Nephron progenitor cell (in vitro differentiated cells): ENCODE measurements around the gene SNRPD1.

Experiments used
- DNase-seq: peaks from one replicate; pipeline ENCODE4 v3.0.0; 2021
- H3K27ac Mint-ChIP-seq: 2 replicates; pipeline ENCODE4 v1.8.0; 2021; ENCODE audit warnings: mild to moderate bottlenecking, moderate library complexity, mixed read lengths
- H3K27me3 Mint-ChIP-seq: 2 replicates; pipeline ENCODE4 v1.8.0; 2021; ENCODE audit warnings: mild to moderate bottlenecking, low read depth, mixed read lengths; ENCODE audit not compliant: poor library complexity
- H3K36me3 Mint-ChIP-seq: 2 replicates; pipeline ENCODE4 v1.8.0; 2021; ENCODE audit warnings: low read depth, mixed read lengths
- H3K4me1 Mint-ChIP-seq: 2 replicates; pipeline ENCODE4 v1.8.0; 2021; ENCODE audit warnings: mixed read lengths
- H3K4me3 Mint-ChIP-seq: 2 replicates; pipeline ENCODE4 v1.8.0; 2021; ENCODE audit warnings: mild to moderate bottlenecking, moderate library complexity, mixed read lengths
- H3K9me3 Mint-ChIP-seq: 2 replicates; pipeline ENCODE4 v1.8.0; 2021; ENCODE audit warnings: mild to moderate bottlenecking, moderate library complexity, mixed read lengths
- CTCF ChIP-seq: fragments of 200-600 bp; sonication (generic); IDR thresholded peaks from 2 replicates; pipeline ENCODE4 v1.5.0; 2021; ENCODE audit warnings: antibody characterized with exemption

SNRPD1 gene

GRCh38 chr18:21597620-21598019 is 14.5 kb upstream of the SNRPD1 start:
- peaks cover 32% of the 10 kb centered on the region for H3K9me3 Mint-ChIP-seq
- no peak overlapping the region for H3K27ac Mint-ChIP-seq
- no peak for TF ChIP-seq CTCF
- H3K36me3 Mint-ChIP-seq = peaks cover 40% of the 10 kb centered on the region
- DNase-seq = no peak
- H3K4me3 Mint-ChIP-seq = peak overlapping the region; percentile 32
- no peaks in the 10 kb centered on the region for H3K27me3 Mint-ChIP-seq
- peaks cover 19% of the 10 kb centered on the region for H3K4me1 Mint-ChIP-seq

- Mint-ChIP-seq H3K4me1 (peaks cover 19% of the 10 kb centered on the region), H3K27me3 (peaks cover 2% of the 10 kb centered on the region), H3K36me3 (peaks cover 31% of the 10 kb centered on the region), H3K27ac (peak overlapping the region; percentile 100), H3K9me3 (peaks cover 24% of the 10 kb centered on the region), H3K4me3 (peak overlapping the region; percentile 97)
- no peak for TF ChIP-seq CTCF
- peak; percentile 13 for DNase-seq
These were observed 13.2 kb upstream of the SNRPD1 start for GRCh38 chr18:21598726-21599584.

GRCh38 chr18:21599585-21600525 is 12.3 kb upstream of the SNRPD1 start:
- peak overlapping the region; percentile 97 for H3K4me3 Mint-ChIP-seq
- peaks cover 22% of the 10 kb centered on the region for H3K36me3 Mint-ChIP-seq
- H3K27ac Mint-ChIP-seq = peak overlapping the region; percentile 100
- H3K9me3 Mint-ChIP-seq = peaks cover 15% of the 10 kb centered on the region
- TF ChIP-seq CTCF = no peak
- H3K4me1 Mint-ChIP-seq = peaks cover 19% of the 10 kb centered on the region
- peak; percentile 72 for DNase-seq
- peaks cover 3% of the 10 kb centered on the region for H3K27me3 Mint-ChIP-seq

GRCh38 chr18:21600526-21601410 is 11.3 kb upstream of the SNRPD1 start, which contains the start of gene ESCO1:
ESCO1 (minus strand) TSS chr18:21600704; CDS start chr18:21574843, 25,861 bp downstream.
- H3K4me1 Mint-ChIP-seq = peaks cover 19% of the 10 kb centered on the region
- peaks cover 18% of the 10 kb centered on the region for H3K36me3 Mint-ChIP-seq
- TF ChIP-seq CTCF = peak; percentile 96
- peak within 1 kb of the TSS; percentile 97 for H3K4me3 Mint-ChIP-seq
- H3K27ac Mint-ChIP-seq = peak within 1 kb of the TSS; percentile 100
- H3K9me3 Mint-ChIP-seq = peaks cover 11% of the 10 kb centered on the region
- peak; percentile 94 for DNase-seq
- peaks cover 3% of the 10 kb centered on the region for H3K27me3 Mint-ChIP-seq

GRCh38 chr18:21602299-21602587 is 9.9 kb upstream of the SNRPD1 start:
- peaks cover 5% of the 10 kb centered on the region for H3K36me3 Mint-ChIP-seq
- peaks cover 19% of the 10 kb centered on the region for H3K4me1 Mint-ChIP-seq
- no peak overlapping the region for H3K27ac Mint-ChIP-seq
- no peaks in the 10 kb centered on the region for H3K9me3 Mint-ChIP-seq
- no peak for DNase-seq
- no peak for TF ChIP-seq CTCF
- H3K27me3 Mint-ChIP-seq = peaks cover 11% of the 10 kb centered on the region
- no peak overlapping the region for H3K4me3 Mint-ChIP-seq
